Midbrain (tissue), 1 donor: ENCODE data around the gene TRIM25.

Source experiments
- DNase-seq: peaks from one replicate; lab custom pipeline; 2025; lab: John Stamatoyannopoulos, UW

The TRIM25 gene

GRCh38 chr17:56867948-56868376 is 45.9 kb downstream of the TRIM25 start:
- no peak for DNase-seq

- no peak for DNase-seq
Observed at GRCh38 chr17:56866496-56866895, 47.4 kb downstream of the TRIM25 start.

GRCh38 chr17:56866076-56866475 is 47.8 kb downstream of the TRIM25 start:
- no peak for DNase-seq

GRCh38 chr17:56863974-56864373 is 49.9 kb downstream of the TRIM25 start:
- no peak for DNase-seq

GRCh38 chr17:56861899-56862298 is 52.0 kb downstream of the TRIM25 start:
- DNase-seq = no peak

- DNase-seq = no peak
Observed at GRCh38 chr17:56851008-56851407, 62.8 kb downstream of the TRIM25 start.

GRCh38 chr17:56850591-56850990 is 63.3 kb downstream of the TRIM25 start:
- DNase-seq = no peak

GRCh38 chr17:56849131-56849530 is 64.7 kb downstream of the TRIM25 start:
- no peak for DNase-seq

GRCh38 chr17:56847106-56847505 is 66.7 kb downstream of the TRIM25 start:
- no peak for DNase-seq

- DNase-seq = no peak
Observed at GRCh38 chr17:56845934-56846333, 67.9 kb downstream of the TRIM25 start.

GRCh38 chr17:56842577-56842976 is 71.3 kb downstream of the TRIM25 start:
- DNase-seq = no peak

GRCh38 chr17:56838687-56839086 is 75.2 kb downstream of the TRIM25 start:
- no peak for DNase-seq
